ENCODE results near the gene TCERG1L. TPM values are rescaled to one million over a fixed set of nuclear protein-coding genes. Genes with fewer than 3 reads are reported as not detected.

The TCERG1L gene
- total RNA-seq, 1 experiment from 2014 or later = 0.05 TPM

GRCh38 chr10:131119626-131120355 is 191.7 kb downstream of the TCERG1L start:
- in situ Hi-C loops (cut with HindIII; ENCODE audit: low pct_unique_long_range_greater_than_20kb, low sequenced_read_pairs) = no loop called here
- DNase-seq (ENCODE audit: low read depth, low spot score) = no peak

GRCh38 chr10:131117416-131118212 is 193.9 kb downstream of the TCERG1L start:
- in situ Hi-C loops (cut with HindIII; ENCODE audit: low pct_unique_long_range_greater_than_20kb, low sequenced_read_pairs) = no loop called here
- no peak for DNase-seq (ENCODE audit: low read depth, low spot score)

GRCh38 chr10:131116991-131117375 is 194.5 kb downstream of the TCERG1L start:
- DNase-seq (ENCODE audit: low read depth, low spot score) = no peak
- in situ Hi-C loops (cut with HindIII; ENCODE audit: low pct_unique_long_range_greater_than_20kb, low sequenced_read_pairs) = no loop called here

GRCh38 chr10:131116216-131116990 is 195.1 kb downstream of the TCERG1L start:
- DNase-seq (ENCODE audit: low read depth, low spot score) = no peak
- in situ Hi-C loops (cut with HindIII; ENCODE audit: low pct_unique_long_range_greater_than_20kb, low sequenced_read_pairs) = no loop called here

- in situ Hi-C loops (cut with HindIII; ENCODE audit: low pct_unique_long_range_greater_than_20kb, low sequenced_read_pairs) = no loop called here
- no peak for DNase-seq (ENCODE audit: low read depth, low spot score)
Observed at GRCh38 chr10:131115801-131116200, 195.7 kb downstream of the TCERG1L start.

- in situ Hi-C loops (cut with HindIII; ENCODE audit: low pct_unique_long_range_greater_than_20kb, low sequenced_read_pairs) = no loop called here
Observed at GRCh38 chr10:131115321-131115720, 196.2 kb downstream of the TCERG1L start.

GRCh38 chr10:131114846-131115245 is 196.7 kb downstream of the TCERG1L start:
- no peak for DNase-seq (ENCODE audit: low read depth, low spot score)
- in situ Hi-C loops (cut with HindIII; ENCODE audit: low pct_unique_long_range_greater_than_20kb, low sequenced_read_pairs) = no loop called here

More at GRCh38 chr10:131115321-131115720, 196.2 kb downstream of the TCERG1L start:
- no peak for DNase-seq (ENCODE audit: low read depth, low spot score)

GRCh38 chr10:131113709-131114291 is 197.7 kb downstream of the TCERG1L start:
- no peak for DNase-seq (ENCODE audit: low read depth, low spot score)
- in situ Hi-C loops (cut with HindIII; ENCODE audit: low pct_unique_long_range_greater_than_20kb, low sequenced_read_pairs) = no loop called here

- DNase-seq (ENCODE audit: low read depth, low spot score) = no peak
- in situ Hi-C loops (cut with HindIII; ENCODE audit: low pct_unique_long_range_greater_than_20kb, low sequenced_read_pairs) = no loop called here
Observed at GRCh38 chr10:131113165-131113564, 198.4 kb downstream of the TCERG1L start.

- no peak for DNase-seq (ENCODE audit: low read depth, low spot score)
- in situ Hi-C loops (cut with HindIII; ENCODE audit: low pct_unique_long_range_greater_than_20kb, low sequenced_read_pairs) = no loop called here
Observed at GRCh38 chr10:131112691-131113090, 198.8 kb downstream of the TCERG1L start.

GRCh38 chr10:131111471-131112080 is 199.9 kb downstream of the TCERG1L start:
- in situ Hi-C loops (cut with HindIII; ENCODE audit: low pct_unique_long_range_greater_than_20kb, low sequenced_read_pairs) = no loop called here

GRCh38 chr10:131111007-131111406 is 200.5 kb downstream of the TCERG1L start:
- in situ Hi-C loops (cut with HindIII; ENCODE audit: low pct_unique_long_range_greater_than_20kb, low sequenced_read_pairs) = no loop called here
- DNase-seq (ENCODE audit: low read depth, low spot score) = no peak

More at GRCh38 chr10:131111471-131112080, 199.9 kb downstream of the TCERG1L start:
- DNase-seq (ENCODE audit: low read depth, low spot score) = no peak

GRCh38 chr10:131110241-131110783 is 201.2 kb downstream of the TCERG1L start:
- in situ Hi-C loops (cut with HindIII; ENCODE audit: low pct_unique_long_range_greater_than_20kb, low sequenced_read_pairs) = no loop called here
- DNase-seq (ENCODE audit: low read depth, low spot score) = no peak

GRCh38 chr10:131109726-131110125 is 201.8 kb downstream of the TCERG1L start:
- DNase-seq (ENCODE audit: low read depth, low spot score) = no peak
- in situ Hi-C loops (cut with HindIII; ENCODE audit: low pct_unique_long_range_greater_than_20kb, low sequenced_read_pairs) = no loop called here

GRCh38 chr10:131109291-131109690 is 202.2 kb downstream of the TCERG1L start:
- DNase-seq (ENCODE audit: low read depth, low spot score) = no peak
- in situ Hi-C loops (cut with HindIII; ENCODE audit: low pct_unique_long_range_greater_than_20kb, low sequenced_read_pairs) = no loop called here

- no peak for DNase-seq (ENCODE audit: low read depth, low spot score)
- in situ Hi-C loops (cut with HindIII; ENCODE audit: low pct_unique_long_range_greater_than_20kb, low sequenced_read_pairs) = no loop called here
Observed at GRCh38 chr10:131107970-131108369, 203.6 kb downstream of the TCERG1L start.

GRCh38 chr10:131102676-131103075 is 208.8 kb downstream of the TCERG1L start:
- in situ Hi-C loops (cut with HindIII; ENCODE audit: low pct_unique_long_range_greater_than_20kb, low sequenced_read_pairs) = no loop called here
- DNase-seq (ENCODE audit: low read depth, low spot score) = no peak
